Skeletal muscle cell (primary cell): ENCODE results near the gene PSMG3.
"Not testable (repeated sequence)": the region's sequence is repeated elsewhere in the genome, so short reads cannot be mapped to it uniquely, and the experiment has no call there.

Source experiments
- DNase-seq: peaks from one replicate; pipeline ENCODE4 v3.0.0-alpha.2; 2010; ENCODE audit warnings: low read depth
- H3K4me3 ChIP-seq: 2 replicates; pipeline ENCODE4 v1.5.1; 2011; ENCODE audit warnings: low read depth, mild to moderate bottlenecking, control low read depth, low read length, moderate library complexity

Gene PSMG3

GRCh38 chr7:1523844-1524243 lies 46.0 kb downstream of the PSMG3 start:
- DNase-seq, result no peak
- no peak overlapping the region for H3K4me3 ChIP-seq

GRCh38 chr7:1523208-1523607 lies 46.6 kb downstream of the PSMG3 start:
- H3K4me3 ChIP-seq, result no peak overlapping the region
- no peak for DNase-seq

DNA sequence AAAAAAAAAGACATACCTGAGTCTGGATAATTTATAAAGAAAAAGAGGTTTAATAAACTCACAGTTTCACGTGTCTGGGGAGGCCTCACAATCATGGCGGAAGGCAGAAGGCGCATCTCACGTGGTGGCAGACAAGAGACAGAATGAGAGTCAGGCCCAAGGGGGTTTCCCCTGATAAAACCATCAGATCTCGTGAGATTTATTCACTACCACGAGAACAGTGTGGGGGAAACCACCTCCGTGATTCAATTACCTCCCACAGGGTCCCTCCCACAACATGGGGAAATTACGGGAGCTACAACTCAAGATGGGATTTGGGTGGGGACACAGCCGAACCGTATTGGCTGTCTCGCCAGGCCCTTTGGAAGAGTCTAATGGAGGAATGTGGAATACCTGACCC lies 48.4 kb downstream of the PSMG3 start:
- DNase-seq, result no peak
- no peak overlapping the region for H3K4me3 ChIP-seq

DNA sequence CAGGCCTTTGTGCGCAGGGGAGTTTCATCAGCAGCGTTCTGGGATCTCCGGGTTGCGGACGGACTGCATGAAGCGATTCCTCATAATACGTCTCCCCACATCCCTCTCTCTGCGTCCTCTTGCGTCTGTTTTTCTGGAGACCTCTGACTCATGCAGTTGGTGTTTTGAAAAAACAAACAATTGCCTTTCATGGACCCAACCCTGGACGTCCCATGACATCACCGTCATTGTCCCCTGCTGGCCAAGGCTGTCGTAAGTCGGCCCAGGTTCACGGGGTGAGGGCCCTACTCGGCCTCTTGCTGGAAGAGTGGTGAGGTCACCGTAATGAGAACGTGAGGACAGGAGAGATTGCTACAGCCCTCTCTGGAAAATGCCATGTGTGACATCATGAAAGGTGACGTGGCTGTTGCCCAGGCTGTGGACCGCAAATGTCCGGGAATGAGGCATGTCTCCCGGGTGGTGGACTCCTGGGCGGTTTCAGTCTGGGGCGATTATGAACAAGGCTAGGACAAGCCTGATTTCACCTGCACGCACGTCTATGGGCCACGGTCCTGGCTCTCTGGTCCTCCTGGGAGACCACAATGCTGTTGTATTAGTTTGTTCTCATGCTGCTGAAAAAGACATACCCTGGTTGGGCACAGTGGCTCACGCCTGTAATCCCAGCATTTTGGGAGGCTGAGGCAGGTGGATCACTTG lies 49.1 kb downstream of the PSMG3 start:
- H3K4me3 ChIP-seq, result no peak overlapping the region
- no peak for DNase-seq

GRCh38 chr7:1519322-1519922 lies 50.4 kb downstream of the PSMG3 start:
- DNase-seq, H3K4me3 ChIP-seq: not testable (repeated sequence)
